Stimulated activated CD8-positive, alpha-beta memory T cell treated with anti-CD3 and anti-CD28 coated beads, Interleukin-15, amount 100 ng/mL, for 1 hour (primary cell): Measurements from ENCODE around the gene RBM44.
"Not testable (repeated sequence)": the region's sequence is repeated elsewhere in the genome, so short reads cannot be mapped to it uniquely, and the experiment has no call there.

Experiments used
- DNase-seq: peaks from one replicate; pipeline ENCODE4 v3.0.0-alpha.2; 2020; ENCODE audit warnings: low read depth

Gene RBM44

DNA sequence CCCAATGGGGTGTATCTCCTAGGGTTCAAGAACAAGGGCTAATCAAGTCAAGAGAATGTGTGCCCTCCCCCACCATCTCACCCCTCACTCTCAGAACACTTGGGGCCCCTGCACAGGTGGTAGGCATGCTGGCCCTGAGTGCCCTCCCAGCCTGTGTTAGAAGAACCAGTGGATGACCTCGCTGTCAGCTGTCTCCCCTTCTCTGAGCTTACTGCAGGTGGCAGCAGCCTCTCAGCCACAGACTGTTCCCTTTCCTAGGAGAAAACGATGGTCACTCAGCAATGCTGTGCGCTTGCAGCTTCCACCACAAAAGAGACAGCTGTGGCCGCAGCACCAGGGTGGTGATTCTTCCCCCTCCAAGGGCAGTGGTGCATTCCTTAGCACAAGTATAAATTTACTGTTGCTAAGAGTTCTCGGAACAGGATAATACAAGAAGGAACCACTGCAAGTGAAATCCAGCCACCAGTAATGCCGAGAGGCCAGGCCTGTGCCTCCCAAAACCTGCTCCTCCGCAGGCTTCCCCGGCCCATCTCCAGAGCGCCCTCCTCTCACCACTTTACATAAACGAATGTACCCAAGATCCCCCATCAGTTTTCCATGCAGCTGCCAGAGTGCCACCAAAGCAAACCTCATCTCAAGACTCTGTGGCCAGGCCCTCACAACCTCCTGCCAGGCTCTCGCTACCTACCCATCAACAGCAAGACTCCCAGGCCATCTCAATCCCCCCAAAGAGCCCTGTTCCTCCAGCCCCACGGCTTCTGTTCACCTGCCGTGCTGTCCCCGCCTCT lies 59.9 kb downstream of the RBM44 start:
- no peak for DNase-seq

DNA sequence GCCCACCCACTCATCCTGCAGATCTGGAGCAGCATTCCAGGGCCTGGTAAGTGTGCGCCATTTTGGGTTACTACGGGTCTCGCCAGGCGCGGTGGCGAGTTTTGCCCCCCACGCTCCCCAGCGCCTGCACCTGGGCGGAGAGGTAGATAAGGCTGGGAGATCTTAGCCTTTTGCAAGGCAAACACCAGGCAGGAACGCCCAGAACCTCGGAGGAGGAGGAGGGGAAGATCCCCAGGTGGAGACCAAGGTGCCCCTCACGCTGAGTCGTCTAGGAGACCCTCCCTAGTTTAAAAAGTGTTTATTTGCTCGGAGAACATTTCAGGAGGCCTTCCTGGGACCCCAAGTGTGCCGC lies 60.5 kb downstream of the RBM44 start:
- DNase-seq: no peak

DNA sequence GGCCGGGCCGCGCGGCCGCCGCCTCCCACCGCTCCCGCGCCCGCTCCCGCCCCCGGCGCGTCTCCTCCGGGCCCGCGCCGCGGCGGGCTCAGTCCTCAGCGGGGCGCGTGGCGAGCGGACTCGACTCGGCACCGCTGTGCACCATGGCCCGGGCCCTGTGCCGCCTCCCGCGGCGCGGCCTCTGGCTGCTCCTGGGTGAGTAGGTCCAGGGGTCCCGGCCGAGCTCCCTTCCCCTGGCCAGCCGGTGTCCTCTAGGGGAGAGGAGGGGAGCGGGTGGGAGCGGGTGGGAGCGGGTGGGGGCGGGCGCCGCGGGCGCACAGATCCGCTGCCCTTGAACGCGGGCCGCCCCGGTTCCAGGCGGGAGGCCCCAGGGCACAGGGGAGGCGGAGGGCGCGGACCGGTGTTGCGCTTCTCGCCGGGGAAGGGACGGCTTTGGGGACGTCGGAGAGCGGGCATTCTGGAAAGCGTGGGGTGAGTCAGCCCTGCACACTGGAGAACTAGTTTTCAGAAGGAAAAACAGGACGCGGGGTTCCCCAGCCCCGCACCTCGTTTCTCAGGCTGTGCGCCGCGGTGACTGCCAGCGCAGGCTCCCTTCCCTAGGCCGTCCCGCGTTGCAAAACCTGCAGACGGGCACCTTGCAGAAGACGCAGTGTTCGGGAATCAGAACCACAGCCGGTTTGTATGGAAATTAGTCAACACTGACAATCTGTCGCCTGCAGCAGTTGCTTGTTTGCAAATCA lies 61.1 kb downstream of the RBM44 start, which contains the start of gene RAMP1:
RAMP1 (plus strand) TSS at position 91 of the 740 bp plus-strand sequence; CDS start at position 144, 53 bp downstream.
- no peak for DNase-seq

DNA sequence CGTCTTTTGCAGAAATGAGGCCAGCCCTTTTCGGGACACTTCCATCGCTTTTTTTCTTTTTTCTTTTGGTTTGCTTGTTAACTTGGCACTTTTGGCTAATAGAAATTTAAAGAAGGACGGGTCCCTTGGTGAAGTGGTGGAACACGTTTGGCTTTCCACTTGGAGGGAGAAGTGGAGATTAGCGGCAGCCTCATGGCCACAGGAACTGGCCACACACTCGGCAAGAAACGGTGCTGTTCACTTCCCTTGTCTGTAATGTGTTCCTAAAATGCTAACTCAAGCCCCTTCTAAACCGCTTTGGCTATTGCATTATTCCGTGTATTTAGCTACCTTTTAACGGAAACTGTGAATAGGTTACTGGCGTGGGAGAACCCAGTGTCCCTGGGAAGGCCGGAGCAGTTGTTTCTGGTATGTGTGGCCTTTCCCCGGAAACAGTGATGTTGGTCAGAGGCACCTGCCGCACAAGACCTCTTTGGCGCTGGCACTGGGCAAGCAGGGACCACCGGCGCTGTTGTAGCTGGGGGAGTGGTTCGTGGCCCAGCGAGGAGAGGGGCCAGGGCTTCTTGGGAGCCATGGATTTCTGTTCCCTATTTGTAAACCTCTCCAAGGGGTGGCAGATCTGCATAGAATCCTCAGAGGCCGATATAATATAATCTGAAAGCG lies 61.8 kb downstream of the RBM44 start:
- no peak for DNase-seq

- no peak for DNase-seq
These were observed 63.4 kb downstream of the RBM44 start for GRCh38 chr2:237861875-237862527.

- no peak for DNase-seq
These were observed 63.9 kb downstream of the RBM44 start for GRCh38 chr2:237862528-237862895.

GRCh38 chr2:237863102-237863511 lies 64.5 kb downstream of the RBM44 start:
- no peak for DNase-seq

GRCh38 chr2:237863689-237864443 lies 65.3 kb downstream of the RBM44 start:
- DNase-seq: no peak

GRCh38 chr2:237864444-237864931 lies 65.9 kb downstream of the RBM44 start:
- DNase-seq: no peak

DNA sequence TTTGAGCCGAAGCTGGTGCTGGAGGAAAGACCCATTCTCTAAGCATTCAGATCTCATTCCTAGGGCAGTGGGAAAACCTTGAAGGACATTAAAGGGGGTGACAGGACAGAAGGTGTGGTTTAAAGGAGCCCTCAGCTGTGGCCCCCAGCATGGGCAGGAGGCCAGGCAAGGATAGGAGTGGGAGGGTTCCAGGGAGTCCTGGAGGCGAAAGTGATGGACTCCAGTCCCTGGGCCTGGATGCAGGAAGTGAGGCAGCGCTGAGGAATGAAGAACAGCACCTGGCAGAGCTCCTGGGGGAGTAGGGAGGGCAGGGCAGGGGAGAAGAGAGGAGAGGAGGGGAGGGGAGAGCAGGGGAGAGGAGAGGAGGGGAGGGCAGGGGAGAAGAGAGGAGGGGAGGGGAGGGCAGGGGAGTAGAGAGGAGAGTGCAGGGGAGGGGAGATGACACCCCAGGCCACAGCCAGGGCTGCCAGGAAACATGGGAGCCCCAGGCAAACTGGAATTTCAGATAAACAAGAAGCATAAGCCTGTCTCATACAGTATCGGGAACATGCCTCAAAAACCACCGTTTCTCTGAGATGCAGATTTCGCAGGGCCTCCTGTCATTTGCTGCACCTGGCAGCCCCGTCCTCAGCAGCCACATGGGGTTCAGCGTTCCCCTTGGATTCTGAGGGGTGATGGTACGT lies 66.5 kb downstream of the RBM44 start:
- no peak for DNase-seq

DNA sequence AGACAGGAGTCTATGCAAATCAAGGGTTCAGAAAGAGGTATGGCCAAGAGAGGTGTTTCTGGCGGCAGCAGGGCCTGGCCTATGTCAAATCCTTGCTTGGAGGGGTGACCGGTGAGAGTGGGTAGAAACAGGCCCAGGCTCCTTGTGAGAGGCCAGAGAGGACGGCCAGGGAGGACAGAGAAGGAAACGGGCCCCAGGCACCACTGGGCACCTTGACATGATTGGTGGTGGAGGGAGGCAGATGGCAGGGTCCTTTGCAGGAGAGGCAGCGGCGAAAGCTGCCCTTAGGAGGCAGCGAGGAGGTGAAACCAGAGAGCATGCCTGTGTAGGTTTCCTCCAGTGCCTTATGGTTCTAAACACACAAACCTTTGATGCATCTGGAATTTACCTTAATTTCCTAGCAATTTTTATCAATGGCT lies 67.1 kb downstream of the RBM44 start:
- no peak for DNase-seq

GRCh38 chr2:237866101-237866621 lies 67.6 kb downstream of the RBM44 start:
- DNase-seq: no peak

- no peak for DNase-seq
These were observed 68.9 kb downstream of the RBM44 start for GRCh38 chr2:237867465-237867864.

DNA sequence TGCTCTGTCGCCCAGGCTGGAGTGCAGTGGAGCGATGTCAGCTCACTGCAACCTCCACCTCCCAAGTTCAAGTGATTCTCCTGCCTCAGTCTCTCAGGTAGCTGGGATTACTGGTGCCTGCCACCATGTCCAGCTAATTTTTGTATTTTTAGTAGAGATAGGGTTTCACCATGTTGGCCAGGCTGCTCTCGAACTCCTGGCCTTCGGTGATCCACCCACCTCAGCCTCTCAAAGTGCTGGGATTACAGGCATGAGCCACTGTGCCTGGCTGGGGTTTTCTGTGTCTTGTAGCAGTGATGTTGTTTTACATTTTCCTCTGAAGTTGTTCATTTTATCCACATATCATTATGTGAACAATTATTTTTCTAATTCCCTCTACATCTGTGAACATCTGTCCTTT lies 69.5 kb downstream of the RBM44 start:
- not testable (repeated sequence) for DNase-seq

- DNase-seq: no peak
These were observed 70.2 kb downstream of the RBM44 start for GRCh38 chr2:237868631-237869342.

DNA sequence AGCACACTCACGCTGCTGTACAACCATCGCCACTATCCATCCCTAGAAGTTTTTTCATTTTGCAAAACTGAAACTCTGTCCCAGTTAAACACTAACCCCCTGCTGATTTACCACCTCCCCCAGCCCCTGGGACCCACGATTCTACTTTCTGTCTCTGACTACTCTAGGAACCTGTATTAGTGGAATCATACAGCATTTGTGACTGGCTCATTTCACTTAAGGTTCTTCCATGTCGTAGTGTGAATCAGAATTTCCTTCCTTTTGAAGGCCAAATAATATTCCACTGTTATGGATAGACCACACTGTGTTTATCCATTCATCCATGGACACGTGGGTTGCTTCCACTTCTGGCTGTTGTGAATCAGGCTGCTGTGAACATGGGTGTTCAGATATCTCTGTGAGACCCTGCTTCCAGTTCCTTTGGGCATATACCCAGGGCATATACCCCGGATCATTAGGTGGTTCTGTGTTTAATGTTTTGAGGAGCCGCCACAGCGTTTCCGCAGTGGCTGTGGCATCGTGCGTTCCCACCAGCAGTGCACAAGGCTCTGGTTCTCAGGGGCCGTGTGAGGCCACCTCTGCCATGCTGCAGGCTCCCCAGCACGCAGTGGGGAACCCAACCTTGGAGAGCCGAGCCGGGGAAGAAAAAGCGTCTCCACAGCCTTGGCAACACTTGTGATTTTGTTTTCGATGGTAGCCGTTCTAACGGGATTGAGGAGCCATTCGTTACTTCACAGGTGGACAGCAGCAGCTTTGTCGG lies 70.9 kb downstream of the RBM44 start:
- DNase-seq: no peak

GRCh38 chr2:237870126-237870525 lies 71.5 kb downstream of the RBM44 start:
- no peak for DNase-seq

GRCh38 chr2:237870754-237871651 lies 72.4 kb downstream of the RBM44 start:
- no peak for DNase-seq
